Activated CD4-positive, alpha-beta T cell treated with anti-CD3 and anti-CD28 coated beads, Interleukin-2, Interleukin-4, amounts not matched to agents 100 ng/mL and 50 ng/mL, durations not matched to agents 16 hours and 8 hours (primary cell): ENCODE measurements around the gene GABBR2.

Experiments used
- DNase-seq: peaks from one replicate; pipeline ENCODE4 v3.0.0-alpha.2; 2020; ENCODE audit warnings: low spot score

GABBR2 gene

GRCh38 chr9:98401140-98402018 lies 307.4 kb downstream of the GABBR2 start:
- no peak for DNase-seq

- no peak for DNase-seq
Observed at GRCh38 chr9:98399950-98400683, 308.6 kb downstream of the GABBR2 start.

GRCh38 chr9:98396656-98397055 lies 312.1 kb downstream of the GABBR2 start:
- DNase-seq: no peak

- DNase-seq: no peak
Observed at GRCh38 chr9:98396236-98396635, 312.5 kb downstream of the GABBR2 start.

- DNase-seq: no peak
Observed at GRCh38 chr9:98391867-98392266, 316.9 kb downstream of the GABBR2 start.

GRCh38 chr9:98391406-98391805 lies 317.3 kb downstream of the GABBR2 start:
- no peak for DNase-seq

- DNase-seq: no peak
Observed at GRCh38 chr9:98385751-98386150, 323.0 kb downstream of the GABBR2 start.

- no peak for DNase-seq
Observed at GRCh38 chr9:98383758-98384157, 325.0 kb downstream of the GABBR2 start.

- DNase-seq: no peak
Observed at GRCh38 chr9:98381311-98382103, 327.2 kb downstream of the GABBR2 start.

- no peak for DNase-seq
Observed at GRCh38 chr9:98380065-98380681, 328.6 kb downstream of the GABBR2 start.

- DNase-seq: no peak
Observed at GRCh38 chr9:98379572-98379971, 329.2 kb downstream of the GABBR2 start.

- DNase-seq: no peak
Observed at GRCh38 chr9:98378794-98379193, 329.9 kb downstream of the GABBR2 start.

GRCh38 chr9:98378206-98378780 lies 330.4 kb downstream of the GABBR2 start:
- no peak for DNase-seq

GRCh38 chr9:98375138-98375726 lies 333.5 kb downstream of the GABBR2 start:
- DNase-seq: no peak

GRCh38 chr9:98374385-98375051 lies 334.2 kb downstream of the GABBR2 start:
- no peak for DNase-seq

- DNase-seq: no peak
Observed at GRCh38 chr9:98373609-98374008, 335.1 kb downstream of the GABBR2 start.

- no peak for DNase-seq
Observed at GRCh38 chr9:98372077-98372836, 336.5 kb downstream of the GABBR2 start.

- no peak for DNase-seq
Observed at GRCh38 chr9:98370976-98371315, 337.8 kb downstream of the GABBR2 start.

GRCh38 chr9:98370300-98370975 lies 338.3 kb downstream of the GABBR2 start:
- no peak for DNase-seq
